ENCODE measurements around the gene DNAJB6.

The DNAJB6 gene

DNA sequence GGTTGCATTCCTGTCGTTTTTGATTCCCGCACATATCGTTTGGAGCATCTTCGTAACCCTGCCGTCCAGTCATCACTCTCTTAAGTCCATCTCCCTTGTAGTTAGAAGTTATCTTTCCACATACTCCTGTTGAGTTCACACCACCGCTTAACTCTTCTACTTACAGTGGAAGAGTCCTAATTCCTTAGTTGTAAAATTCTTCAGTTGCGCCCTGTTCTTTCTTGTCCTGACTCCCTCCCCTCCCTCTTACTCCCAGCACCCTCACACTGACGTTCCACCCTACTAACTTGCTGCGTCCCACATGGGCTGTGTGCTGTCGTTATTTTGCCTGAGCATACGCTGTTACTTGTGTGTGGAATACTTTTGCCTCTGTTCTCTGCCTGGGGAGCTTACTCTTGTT lies 11.7 kb downstream of the DNAJB6 start:
- no peak overlapping the region for H3K4me3 ChIP-seq (ENCODE audit: low read depth, low read length)
- TF ChIP-seq CTCF (IDR thresholded peaks at IDR 0.05; ENCODE audit: low read depth, low read length) (no peak), POLR2A (IDR thresholded peaks at IDR 0.05; ENCODE audit: extremely low read depth, insufficient read length) (no peak), MYC (IDR thresholded peaks at IDR 0.05; ENCODE audit: low read depth, low read length) (no peak), MAX (IDR thresholded peaks at IDR 0.05; ENCODE audit: low read depth, low read length) (no peak)
- no peak for DNase-seq (ENCODE audit: low read depth)

GRCh38 chr7:157352516-157352915 lies 15.7 kb downstream of the DNAJB6 start:
- no peak overlapping the region for H3K4me3 ChIP-seq (ENCODE audit: low read depth, low read length)
- peak; percentile 48 for DNase-seq (ENCODE audit: low read depth)

GRCh38 chr7:157355784-157356511 lies 19.1 kb downstream of the DNAJB6 start:
- H3K4me3 ChIP-seq (ENCODE audit: low read depth, low read length), result no peak overlapping the region
- TF ChIP-seq MAX (IDR thresholded peaks at IDR 0.05; ENCODE audit: low read depth, low read length) (no peak), POLR2A (IDR thresholded peaks at IDR 0.05; ENCODE audit: extremely low read depth, insufficient read length) (no peak), CTCF (IDR thresholded peaks at IDR 0.05; ENCODE audit: low read depth, low read length) (no peak), MYC (IDR thresholded peaks at IDR 0.05; ENCODE audit: low read depth, low read length) (no peak)
- no peak for DNase-seq (ENCODE audit: low read depth)

More at GRCh38 chr7:157352516-157352915, 15.7 kb downstream of the DNAJB6 start:
- TF ChIP-seq CTCF (IDR thresholded peaks at IDR 0.05; ENCODE audit: low read depth, low read length), result no peak
- no peak for TF ChIP-seq MYC (IDR thresholded peaks at IDR 0.05; ENCODE audit: low read depth, low read length)
- TF ChIP-seq MAX (IDR thresholded peaks at IDR 0.05; ENCODE audit: low read depth, low read length), result no peak
- no peak for TF ChIP-seq POLR2A (IDR thresholded peaks at IDR 0.05; ENCODE audit: extremely low read depth, insufficient read length)

DNA sequence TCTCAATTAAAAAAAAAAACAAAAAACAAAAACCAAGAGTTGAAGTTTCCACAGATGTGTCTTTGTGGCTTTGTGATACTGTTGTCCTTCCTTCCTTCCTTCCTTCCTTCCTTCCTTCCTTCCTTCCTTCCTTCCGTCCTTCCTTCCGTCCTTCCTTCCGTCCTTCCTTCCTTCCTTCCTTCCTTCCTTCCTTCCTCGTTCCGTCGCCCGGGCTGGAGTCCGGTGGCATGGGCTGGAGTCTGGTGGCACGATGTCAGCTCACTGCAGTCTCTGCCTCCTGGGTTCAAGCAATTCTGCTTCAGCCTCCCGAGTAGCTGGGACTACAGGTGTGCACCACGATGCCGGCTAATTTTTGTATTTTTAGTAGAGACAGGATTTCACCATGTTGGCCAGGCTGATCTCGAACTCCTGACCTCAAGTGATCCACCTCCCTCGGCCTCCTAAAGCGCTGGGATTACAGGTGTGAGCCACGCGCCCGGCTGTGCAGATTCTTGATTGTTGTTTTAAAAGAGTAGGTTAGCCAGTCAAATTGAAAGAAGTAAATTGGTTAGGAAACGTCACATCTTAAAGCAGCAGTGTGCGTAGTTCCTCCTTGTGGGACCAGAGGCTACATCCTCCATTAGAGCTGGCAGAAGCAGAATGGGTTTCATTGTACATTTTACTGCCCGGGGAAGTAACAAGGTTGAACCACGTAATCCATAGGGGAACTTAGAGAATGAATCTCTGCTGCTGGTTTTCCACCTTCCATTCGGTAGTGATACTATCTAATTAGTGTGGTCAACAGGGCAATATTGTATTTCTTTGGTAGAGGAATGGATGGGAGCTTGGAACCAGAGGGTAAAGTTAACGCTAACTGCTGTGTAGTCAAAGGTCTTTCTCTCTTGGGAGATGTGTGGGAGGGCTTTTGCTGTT lies 20.6 kb downstream of the DNAJB6 start:
- DNase-seq (ENCODE audit: low read depth), result peak; percentile 43
- no peak overlapping the region for H3K4me3 ChIP-seq (ENCODE audit: low read depth, low read length)

More for the DNA sequence above, 20.6 kb downstream of the DNAJB6 start:
- TF ChIP-seq MYC (IDR thresholded peaks at IDR 0.05; ENCODE audit: low read depth, low read length) (no peak), POLR2A (IDR thresholded peaks at IDR 0.05; ENCODE audit: extremely low read depth, insufficient read length) (no peak), MAX (IDR thresholded peaks at IDR 0.05; ENCODE audit: low read depth, low read length) (no peak), CTCF (IDR thresholded peaks at IDR 0.05; ENCODE audit: low read depth, low read length) (no peak)
